Renal cortex interstitium (tissue), 11 donors: Measurements from ENCODE around the gene GNG11. TPM values are rescaled to one million over a fixed set of nuclear protein-coding genes. Genes with fewer than 3 reads are reported as not detected.

Experiments
- DNase-seq, 11 donors: peaks; one replicate each; pipeline ENCODE4 v3.0.0-alpha.2; 2013; ENCODE audit warnings: low read depth in 9 of 11, low spot score in 4 of 11; ENCODE audit errors: extremely low read depth in 1 of 11
- polyA plus RNA-seq, 3 donors: library from polyadenylated mRNA; unstranded; fragments of 120-200 nt; gene quantifications; one replicate each; pipeline ENCODE4 v1.2.1, GENCODE V29; 2013; ENCODE audit not compliant: insufficient read length in 3 of 3

GNG11 gene
- polyA plus RNA-seq, 3 donors, result 28.7 to 49.7 (median 43.3) TPM

- DNase-seq, result no peak
These were observed 51.6 kb downstream of the GNG11 start for GRCh38 chr7:93973134-93973533.

- no peak for DNase-seq
These were observed 55.8 kb downstream of the GNG11 start for GRCh38 chr7:93977211-93977950.

Other genes with a start within 250 kb of the GNG11 start
- 10 to 100 TPM in 2 of 3 donors, 1 to 10 TPM in 1; 8.0 to 11.8 (median 10.8) TPM for gene TFPI2, start 31.0 kb upstream of the GNG11 start, polyA plus RNA-seq
- gene GNGT1, start 15.2 kb upstream of the GNG11 start, polyA plus RNA-seq, result under 1 TPM in 2 of 3 donors, not detected in 1; 0.13 to 0.15 TPM
- 10 to 100 TPM; 46.5 to 52.2 (median 47.4) TPM for gene BET1, start 82.6 kb downstream of the GNG11 start, polyA plus RNA-seq